Neural progenitor cell (in vitro differentiated cells): ENCODE results near the gene ANKRD30A.
"Not testable (repeated sequence)": the region's sequence is repeated elsewhere in the genome, so short reads cannot be mapped to it uniquely, and the experiment has no call there.

Source experiments
- CTCF ChIP-seq: fragments of 200-600 bp; sonication (generic); IDR thresholded peaks from 2 replicates; pipeline ENCODE4 v1.5.1; 2017; ENCODE audit warnings: antibody characterized with exemption, mild to moderate bottlenecking
- EZH2 ChIP-seq: fragments of 200-600 bp; sonication (generic); IDR thresholded peaks from 2 replicates; pipeline ENCODE4 v1.6.1; 2017; ENCODE audit warnings: antibody characterized with exemption, mild to moderate bottlenecking, moderate library complexity

GRCh38 chr10:37178296-37178695 lies 52.9 kb downstream of the ANKRD30A start:
- not testable (repeated sequence) for TF ChIP-seq CTCF, EZH2
